ENCODE results near the gene NR1D1.
A peak's percentile ranks its signal among the peaks of the same experiment; 100 is the strongest.

The NR1D1 gene

DNA sequence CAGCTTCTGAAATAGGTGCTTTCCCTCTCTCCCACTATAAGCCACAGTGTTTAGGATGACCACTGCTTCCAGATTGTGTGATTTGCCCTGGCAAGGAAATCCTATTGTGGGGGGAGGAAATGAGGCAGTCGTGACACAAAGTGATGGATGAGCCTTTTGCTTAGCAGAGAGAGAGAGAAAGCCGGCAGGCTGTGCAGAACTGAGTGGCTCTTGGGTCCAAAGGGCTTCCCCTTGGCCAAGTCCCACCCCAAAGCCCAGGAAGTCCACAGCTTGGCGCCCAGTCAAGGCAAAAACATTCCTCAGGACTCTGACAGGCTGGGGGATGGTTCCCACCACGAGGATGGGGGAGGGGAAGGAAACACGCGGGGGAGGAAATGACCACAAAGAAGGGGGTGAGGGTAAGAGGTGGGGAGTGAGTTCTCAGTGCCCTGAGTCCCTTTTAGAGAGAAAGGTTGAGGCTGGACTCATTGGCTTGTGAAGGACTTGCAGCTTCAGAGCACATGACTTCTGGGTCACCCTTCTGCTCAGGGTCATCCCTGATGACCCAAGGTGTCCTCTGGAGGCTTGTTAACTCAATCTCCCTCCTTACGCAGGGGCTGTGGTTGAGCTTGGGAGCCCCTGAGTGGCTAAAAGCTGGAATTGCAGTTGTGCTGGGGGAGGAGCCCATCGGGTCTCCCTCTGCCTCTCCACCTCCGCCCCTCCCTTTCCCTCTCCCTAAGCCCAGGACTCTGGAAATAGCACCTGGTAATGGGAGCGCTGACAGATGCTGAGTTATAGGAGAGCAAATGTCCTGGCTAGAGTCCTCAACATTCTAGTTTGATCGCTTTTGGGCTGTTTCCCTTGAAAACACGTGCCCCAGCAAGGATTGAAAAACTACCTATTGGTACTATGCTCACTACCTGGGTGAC is 11.1 kb upstream of the NR1D1 start:
- peak; percentile 66 for DNase-seq (ENCODE audit: low read depth)

DNA sequence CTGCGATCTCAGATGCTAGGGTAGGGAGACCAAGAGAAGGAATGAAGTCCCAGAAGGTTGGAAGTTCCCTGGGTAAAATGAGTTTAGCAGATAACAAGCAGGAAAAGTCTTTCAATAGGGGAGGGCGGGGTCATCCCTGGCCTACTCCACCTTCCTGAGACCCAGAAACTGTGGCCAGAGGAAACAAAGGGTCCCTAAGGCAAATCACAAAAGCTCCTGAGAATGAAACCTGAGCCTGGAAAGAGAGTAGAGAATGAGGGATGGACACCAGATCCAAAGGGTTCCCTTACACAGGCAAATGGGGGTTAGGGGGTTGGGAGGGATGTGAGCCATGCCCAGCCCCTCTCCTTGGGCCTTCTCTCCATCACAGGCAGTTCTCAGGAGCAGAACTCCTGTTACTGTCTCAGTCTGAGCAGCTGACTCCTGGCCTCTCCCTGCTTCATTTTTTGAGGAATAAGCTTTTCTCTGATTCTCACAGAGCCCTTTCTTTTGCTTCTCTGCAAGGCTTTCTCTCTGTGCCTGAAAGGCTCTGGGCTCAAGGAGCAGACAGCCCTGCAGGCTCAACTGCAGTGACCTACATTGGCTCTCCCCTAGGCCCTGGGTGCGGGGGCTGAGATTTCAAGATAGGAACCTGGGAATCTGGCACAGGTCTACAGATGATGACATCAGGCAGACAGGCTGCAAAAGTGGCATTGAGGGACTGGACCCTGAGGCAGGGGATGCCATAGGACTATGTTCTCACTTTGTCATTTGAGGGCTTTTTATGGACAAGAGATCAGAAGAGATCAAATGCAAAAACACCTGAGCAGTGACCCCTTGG is 9.8 kb upstream of the NR1D1 start:
- no peak for DNase-seq (ENCODE audit: low read depth)

DNA sequence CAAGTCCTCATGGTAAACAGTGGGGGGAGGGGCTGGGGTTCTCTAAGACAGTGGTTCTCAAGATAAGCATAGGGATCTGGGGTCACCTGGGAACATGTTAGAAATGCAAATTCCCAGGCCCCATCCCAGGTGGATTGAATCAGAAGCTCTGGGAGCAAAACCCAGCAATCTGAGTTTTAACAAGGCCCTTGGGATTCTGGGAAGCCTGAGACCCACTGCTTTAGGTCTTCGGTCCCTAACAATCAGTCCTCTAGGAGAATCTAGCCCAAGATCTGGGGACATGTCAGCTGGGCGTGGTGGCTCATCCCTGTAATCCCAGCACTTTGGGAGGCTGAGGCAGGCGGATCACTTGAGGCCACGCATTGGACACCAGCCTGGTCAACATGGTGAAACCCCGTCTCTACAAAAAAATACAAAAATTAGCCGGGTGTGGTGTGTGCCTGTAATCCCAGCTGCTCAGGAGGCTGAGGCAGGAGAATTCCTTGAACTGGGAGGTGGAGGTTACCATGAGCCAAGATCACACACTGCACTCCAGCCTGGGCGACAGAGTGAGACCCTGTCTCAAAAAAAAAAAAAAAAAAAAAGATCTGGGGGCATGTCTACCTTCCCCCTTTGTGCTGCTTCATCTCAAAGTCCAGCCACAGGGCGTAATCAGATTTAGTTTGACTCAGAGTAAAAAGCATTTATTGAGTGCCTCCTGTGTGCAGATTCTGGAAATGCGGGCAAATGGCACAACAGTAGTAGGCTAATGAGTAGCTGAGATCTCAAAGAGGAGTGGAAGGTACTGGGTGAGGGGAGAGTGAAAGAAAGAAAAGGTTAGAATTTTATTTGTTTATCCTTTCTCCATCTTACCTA is 8.8 kb upstream of the NR1D1 start:
- DNase-seq (ENCODE audit: low read depth), result no peak

DNA sequence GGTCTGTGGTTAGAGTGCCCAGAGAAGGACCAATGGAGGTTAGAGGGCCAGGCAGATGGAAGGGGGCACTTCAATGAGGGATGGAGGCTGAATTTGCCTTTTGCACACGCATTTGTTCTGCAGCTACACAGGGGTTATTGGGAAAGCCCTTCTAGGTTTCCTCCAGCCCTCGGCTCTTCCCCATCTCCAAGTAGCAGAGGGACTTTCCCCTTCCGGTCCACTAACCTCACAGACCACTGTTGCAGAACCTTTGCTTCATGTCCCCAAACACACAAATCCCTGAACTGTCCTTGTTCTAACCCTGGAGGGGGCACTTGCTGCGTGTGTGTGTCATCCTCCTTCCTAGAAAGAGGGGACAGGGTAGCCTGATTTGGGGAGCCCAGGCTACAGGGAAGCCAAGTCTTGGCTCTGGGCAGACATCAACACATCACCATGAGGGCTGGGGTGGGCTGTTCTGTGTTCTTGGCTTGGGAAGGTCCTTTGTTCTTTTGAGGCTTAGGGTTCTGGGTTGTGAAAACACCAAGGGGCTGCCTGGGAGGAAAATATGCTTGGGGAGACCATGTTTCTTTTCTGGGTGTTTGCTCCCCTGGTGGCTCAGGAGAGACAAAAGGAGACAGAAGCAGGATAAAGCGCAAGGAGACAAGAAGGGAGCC is 7.3 kb upstream of the NR1D1 start:
- DNase-seq (ENCODE audit: low read depth), result no peak

DNA sequence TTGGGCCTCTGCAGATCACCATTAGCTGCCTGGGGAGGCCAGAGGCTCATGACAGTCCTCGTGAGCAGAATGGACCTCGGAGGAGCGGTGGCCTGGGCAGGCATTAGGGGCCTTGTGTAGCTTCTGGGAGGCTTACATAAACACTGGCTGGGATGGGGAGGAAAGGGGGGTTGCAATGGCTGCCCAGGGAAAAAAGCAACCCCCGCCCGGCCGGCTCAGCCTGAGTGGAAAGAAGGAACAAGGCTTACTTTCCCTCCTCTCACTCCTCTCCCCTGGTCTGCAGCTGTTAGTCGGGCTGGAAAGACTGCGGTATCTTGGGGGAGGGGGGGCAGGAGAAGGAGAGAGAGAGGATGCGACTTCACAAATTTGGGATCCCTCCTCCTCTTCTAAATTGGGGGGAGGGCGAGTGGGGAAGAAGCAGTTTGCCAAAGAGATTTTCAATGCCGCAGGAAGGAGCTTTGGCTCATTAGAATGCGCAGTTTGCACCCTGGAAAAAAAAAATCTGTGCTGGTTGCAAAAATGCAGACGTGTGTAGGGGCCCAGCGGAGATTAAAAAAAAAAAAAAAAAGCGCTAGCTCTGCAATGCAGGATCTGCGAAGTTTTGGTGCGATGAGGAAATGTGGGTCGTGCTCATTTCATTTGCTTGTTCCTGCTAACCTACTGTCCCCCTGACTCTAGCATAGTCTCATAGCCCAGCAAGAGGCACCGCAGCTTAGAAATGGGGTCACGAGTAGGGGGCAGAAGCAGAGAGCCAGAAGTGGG is 6.6 kb upstream of the NR1D1 start:
- DNase-seq (ENCODE audit: low read depth), result no peak

DNA sequence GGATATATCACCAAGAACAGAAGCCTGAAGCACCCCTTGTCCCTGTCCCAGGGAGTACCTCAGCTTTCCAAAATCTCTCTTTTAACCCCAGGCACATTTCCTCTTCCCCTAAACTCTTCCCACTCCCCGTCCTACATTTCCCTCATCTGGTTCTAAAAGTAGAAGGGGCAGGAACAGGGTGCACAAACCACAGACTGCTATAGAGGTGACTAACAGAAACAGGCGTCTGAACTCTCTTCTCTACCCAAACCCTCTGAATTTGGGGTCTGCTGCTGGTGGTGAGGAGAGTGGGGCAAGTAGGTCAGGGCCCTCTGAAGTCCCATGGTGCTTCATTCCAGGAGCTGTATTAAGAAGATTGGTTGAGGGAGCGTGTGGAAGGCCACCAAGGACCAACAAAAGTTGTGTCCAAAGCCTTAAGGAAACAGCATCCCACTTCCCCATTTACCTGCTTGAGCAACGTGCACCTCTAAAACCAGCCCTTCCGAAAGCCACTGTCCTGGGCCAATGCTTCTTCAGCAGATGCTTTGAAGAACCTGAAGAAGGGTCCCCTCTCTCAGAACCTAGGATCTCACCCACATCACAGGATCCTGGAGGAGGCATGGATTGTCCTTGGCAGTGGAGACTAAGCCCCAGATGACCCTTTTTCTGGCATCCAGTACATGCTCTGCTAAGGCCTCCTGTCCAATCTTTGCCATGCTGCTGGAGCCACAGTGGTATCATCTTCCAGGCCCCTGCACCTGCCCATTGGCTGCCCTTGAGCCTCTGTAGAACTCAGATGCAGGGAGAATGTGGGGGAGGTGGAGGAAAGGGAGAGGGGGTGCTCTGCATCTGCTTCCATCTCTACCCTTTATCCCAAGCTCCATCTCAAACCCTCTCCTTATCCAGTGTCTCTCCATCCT is 5.7 kb upstream of the NR1D1 start:
- no peak for DNase-seq (ENCODE audit: low read depth)

DNA sequence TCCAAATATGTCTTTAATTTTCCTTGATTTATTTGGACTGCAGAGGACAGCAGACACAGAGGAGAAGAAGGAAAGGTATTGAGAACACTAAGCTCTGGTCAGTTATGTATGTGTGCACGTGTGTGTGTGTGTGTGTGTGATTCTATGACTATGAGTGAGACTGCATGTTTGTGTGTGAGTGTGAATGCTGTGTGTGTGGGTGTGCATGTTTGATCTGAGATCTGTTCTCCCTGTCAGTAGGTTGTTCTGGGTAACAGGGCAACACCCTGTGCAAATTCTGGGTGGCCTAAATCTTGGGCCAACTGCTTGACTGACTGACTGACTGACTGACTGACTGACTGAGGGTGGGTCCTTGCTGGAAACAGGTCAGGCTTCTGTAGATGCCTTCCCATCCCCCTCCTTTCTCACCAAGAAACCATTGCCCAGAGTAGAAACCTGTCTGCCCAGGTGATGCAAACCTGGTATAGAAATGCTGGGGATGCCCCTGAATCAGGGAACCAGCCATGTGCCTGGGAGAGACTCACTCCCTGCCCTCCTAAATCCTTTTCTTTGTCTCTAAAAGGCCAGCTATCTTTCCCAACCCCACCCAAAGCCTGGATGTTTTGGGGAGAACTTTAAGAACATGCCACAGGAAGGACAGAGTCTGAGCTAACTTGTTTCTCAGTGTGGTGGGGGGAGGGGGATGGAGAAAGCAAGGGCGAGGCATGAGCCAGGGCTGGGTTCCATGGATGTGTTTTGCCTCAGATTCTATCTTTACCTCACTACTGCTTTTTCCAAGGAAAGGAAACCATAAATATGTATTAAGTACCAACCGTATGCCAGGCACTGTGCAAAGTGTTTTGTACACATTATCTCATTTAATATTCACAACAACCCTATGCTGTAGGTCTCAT is 4.5 kb upstream of the NR1D1 start:
- DNase-seq (ENCODE audit: low read depth), result no peak

DNA sequence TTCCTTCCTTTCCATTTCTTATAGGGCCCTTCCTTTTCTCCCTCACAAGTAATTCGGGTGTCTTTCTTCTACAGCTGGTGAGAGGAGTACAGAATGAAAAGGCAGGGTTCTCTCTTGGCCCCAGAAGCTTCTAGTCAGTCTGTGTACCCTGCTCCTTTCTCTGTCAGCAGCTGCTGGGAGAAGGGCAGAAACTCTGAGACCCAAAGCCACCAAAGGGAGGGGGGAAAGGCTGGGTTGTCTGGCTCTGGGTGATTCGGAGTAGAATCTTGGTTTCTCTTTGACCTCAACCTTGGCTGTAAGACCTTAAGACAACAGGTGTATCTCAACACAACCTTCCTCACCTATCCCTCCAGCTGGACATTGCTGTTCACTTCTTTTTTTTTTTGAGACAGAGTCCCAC is 3.3 kb upstream of the NR1D1 start:
- no peak for DNase-seq (ENCODE audit: low read depth)

DNA sequence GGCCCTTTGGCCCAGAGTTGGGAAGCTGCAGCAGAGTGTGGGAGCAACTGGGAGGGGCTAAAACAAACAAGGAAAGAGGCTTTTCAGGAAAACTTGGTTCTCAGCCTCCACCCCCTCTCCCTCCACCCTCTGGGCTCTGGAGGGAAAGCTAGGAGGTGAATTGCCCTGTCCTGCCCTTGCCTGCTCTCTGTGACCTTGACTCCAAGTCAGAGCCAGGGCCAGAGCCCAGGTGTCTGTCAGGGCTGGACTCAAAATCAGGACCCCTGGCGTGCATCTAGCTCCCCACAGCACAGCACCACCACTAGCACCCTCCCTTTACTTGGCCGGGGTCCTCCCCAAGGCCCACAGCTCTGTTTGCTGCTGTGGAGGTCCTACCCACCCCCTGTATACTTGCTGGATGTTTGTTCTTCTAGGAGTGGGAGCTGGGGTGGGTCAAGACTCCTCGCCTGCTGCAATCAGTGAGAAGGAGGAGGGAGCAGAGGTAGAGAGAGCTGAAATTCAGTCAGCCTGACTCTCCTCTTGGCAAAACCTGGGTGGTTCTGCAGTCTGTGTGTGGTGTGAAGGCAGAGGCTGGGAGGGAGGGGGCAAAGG is 2.8 kb upstream of the NR1D1 start:
- no peak for DNase-seq (ENCODE audit: low read depth)

DNA sequence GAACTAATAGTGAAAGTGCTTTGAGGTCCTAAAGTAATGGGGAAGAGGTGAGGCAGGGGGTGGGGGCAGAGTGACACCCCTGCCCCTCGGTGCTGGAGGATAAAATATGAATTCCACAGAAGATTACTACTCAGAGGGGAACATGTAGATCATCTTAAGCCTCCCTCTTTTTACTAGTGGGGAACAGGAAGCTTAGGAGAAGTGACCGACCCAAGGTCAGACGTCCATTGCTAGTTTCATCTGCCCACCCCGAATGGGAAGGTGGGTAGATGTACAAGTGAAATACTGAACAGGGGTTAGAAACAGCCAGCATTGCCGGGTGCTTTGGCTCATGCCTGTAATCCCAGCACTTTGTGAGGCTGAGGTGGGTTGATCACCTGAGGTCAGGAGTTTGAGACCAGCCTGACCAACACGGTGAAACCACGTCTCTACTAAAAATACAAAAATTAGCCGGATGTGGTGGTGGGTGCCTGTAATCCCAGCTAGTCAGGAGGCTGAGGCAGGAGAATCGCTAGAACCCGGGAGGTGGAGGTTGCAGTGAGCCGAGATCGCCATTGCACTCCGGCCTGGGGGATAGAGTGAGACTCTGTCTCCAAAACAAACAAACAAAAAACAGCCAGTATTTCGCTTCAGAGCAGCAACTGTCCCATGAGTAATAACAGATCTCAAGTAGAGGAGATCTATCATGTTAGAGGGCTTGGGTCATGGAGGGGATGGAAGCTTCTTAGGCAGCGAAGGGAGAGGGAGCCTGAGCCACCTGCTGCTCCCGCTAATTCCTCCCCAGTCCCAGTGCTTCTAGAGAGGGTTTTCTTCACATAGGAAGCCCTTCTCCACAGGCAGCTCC is 1.2 kb upstream of the NR1D1 start:
- DNase-seq (ENCODE audit: low read depth), result no peak

DNA sequence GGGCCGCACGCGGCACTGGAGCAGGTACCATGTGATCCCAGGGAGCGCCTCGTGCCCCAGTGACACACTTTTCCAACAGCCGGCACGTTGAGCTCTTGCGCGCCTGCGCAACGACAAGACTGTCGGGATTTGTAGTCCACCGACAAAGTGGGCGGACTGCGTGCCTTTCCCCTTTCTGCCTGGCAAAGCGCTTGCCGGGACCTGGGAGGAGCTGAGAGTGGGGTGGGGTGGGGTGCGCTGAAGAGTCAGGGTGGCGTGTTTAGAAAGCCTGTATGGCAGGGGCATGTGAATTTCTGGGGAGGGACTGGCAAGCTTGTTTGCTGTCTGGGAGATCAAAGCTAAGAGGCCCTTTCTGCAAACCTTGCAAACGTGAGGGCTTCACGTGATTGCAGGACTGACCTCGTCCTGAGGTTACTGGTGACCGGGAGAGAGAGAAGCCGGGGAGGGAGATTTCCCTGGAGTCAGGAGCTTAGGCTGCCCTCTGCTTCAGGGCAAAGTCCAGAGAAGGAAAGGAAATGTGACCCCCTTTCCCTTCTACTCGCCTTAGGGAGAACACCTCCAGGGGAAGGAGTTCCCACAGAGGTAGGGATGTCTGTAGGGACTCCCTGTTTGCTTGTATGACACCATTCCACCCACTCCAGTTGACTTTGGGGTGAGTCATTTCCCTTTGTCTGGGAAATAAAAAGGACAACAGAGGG is 429 bp upstream of the NR1D1 start:
- peak; percentile 89 for DNase-seq (ENCODE audit: low read depth)

DNA sequence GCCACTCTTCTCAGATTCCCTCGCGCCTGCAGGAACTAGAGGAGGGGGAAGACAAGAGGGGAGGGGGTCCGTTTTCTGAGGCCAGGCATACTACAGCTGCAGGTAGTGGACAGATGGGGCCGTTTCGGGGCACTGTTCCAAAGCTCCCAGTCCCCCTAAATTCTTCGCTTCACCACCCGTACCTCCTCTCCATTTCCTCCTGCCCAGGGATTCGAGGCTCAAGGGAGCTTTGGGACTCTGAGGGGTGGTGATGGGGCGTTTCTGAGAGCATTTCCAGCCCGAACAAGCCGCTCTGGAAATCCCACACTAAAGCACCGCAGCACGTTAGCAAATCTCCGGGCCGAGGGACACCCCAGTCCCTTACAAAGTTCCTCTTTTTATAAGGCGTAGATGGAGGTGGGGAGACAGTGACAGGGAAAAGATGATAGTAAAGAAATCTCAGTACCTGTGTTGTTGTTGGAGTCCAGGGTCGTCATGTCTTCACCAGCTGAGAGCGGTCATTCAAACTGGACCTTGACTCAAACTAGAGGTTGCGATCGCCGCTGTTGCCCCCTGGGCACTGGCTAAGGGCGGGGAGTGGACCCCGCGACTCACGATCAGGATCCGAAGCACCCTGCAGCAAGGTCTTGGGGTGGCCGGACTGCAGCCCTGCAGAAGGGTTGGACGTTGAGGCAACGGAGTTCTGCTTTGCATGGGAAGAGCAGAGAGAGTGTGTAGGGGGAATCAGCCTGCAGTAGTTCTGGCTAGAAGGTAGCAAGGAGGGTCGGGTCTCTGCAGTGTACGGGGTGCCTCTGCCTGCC is 570 bp downstream of the NR1D1 start:
- no peak for DNase-seq (ENCODE audit: low read depth)

DNA sequence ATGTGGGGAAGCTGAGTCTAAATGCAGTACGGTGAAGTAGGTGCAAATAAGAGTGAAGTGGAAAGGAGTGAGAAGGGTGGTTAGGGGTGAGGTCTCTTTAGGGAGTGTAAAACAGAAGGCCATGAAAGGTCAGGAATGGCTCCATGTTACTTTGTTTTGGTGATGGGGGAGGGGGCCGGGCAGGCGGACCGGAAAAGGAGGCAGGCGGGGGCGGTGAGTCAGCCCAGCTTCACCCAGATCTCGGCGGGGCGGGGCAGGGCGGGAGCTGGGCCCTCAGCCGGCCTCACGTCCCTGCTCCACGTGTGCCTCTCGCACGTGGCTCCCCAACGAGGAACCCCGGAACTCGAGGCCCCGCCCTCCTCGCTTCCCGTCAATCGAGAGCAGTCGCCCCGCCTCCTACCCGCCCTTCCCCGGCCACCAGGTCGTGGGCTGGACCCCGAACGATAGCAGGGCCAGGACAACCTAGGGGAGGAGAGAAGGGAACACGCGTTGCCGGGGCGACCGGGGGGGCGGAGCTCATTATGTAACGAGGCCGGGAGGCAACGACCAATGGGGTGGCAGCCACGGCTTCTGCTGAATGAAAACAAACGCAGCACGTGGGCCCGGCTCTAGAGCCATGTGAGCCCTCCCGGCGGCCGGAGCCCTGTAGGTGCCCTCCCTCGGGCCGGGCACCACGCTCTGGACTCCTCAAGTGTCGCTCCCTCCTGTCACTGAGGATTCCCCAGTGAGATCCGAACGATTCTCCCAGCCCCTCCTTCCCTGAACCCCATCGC is 1.4 kb downstream of the NR1D1 start:
- peak; percentile 99 for DNase-seq (ENCODE audit: low read depth)

DNA sequence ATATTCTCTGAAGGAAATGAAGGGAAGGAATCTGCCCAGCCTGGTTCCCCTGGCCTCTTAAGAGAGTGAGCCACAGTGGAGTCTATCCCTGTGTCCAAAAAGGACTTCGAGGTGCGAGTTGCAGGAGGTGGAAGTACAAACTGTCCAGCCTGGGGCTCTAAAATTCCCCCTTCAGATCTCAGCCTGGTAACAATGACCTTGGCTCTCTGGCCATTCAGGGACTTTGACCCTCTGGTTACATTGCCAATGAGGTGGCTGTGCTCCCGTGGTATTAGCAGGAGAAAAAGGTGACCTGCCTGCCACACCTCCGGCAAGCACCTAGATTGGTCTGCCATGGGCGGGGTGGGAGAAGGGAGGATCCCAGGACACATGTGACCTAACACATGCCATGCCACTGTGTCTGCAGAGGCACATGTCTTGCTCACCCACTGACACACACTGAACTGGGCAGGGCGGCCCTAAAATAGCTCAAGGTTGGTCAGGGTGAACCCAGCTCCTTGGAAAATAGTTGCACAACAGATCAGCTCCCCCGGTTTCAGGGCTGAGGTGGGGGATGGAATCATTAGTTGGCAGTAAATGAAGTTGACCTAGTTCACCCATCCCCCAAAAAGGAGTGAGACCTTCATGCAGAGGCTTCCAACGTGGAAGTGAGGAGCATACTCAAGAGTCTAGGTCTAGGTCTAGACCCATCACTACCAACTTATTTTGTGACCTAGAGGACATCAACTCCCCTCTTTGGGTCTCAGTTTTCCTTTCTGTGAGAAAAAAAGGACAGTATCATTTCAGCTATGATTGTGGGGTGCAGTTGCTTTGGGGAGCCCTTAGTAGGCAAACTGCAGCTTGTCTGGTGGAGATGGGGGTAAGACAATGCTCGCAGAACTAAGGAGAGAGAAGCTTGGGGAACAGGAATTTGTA is 2.2 kb downstream of the NR1D1 start:
- DNase-seq (ENCODE audit: low read depth), result no peak
